Thoracic aorta (tissue), 2 donors: ENCODE results near the gene SUCNR1. TPM values are rescaled to one million over a fixed set of nuclear protein-coding genes. Genes with fewer than 3 reads are reported as not detected.

Experiments used
- ATAC-seq: fragments of 150-250 bp; one replicate; pipeline ENCODE4 v1.8.0; 2017; ENCODE audit warnings: low read depth; ENCODE audit not compliant: insufficient number of reproducible peaks, low FRiP score
- DNase-seq: peaks from one replicate; pipeline ENCODE4 v3.0.0-alpha.2; 2020; ENCODE audit warnings: low spot score
- H3K27ac ChIP-seq, 2 donors: fragments of 200-600 bp; sonication (generic); 1 replicate in 1 of 2; 2 replicates in 1 of 2; pipeline ENCODE4 v1.5.1; 2016; ENCODE audit warnings: mild to moderate bottlenecking in 2 of 2, moderate library complexity in 2 of 2
- H3K27me3 ChIP-seq: fragments of 200-600 bp; sonication (generic); replicated peaks from 2 replicates; pipeline ENCODE4 v1.6.0; 2016; ENCODE audit warnings: mild to moderate bottlenecking; ENCODE audit not compliant: insufficient read depth
- H3K36me3 ChIP-seq: fragments of 200-600 bp; sonication (generic); one replicate; pipeline ENCODE4 v1.5.1; 2016
- H3K4me1 ChIP-seq, 2 donors: fragments of 200-600 bp; sonication (generic); 1 replicate in 1 of 2; 2 replicates in 1 of 2; pipeline versions ENCODE4 v1.5.1 to v1.6.0; 2016; ENCODE audit warnings: low read depth in 2 of 2, mild to moderate bottlenecking in 1 of 2; ENCODE audit not compliant: control insufficient read depth in 1 of 2
- H3K4me3 ChIP-seq: fragments of 200-600 bp; sonication (generic); 2 replicates; pipeline ENCODE4 v1.5.1; 2016; ENCODE audit warnings: mild to moderate bottlenecking
- H3K9me3 ChIP-seq: fragments of 200-600 bp; sonication (generic); 2 replicates; pipeline ENCODE4 v1.5.1; 2016
- CTCF ChIP-seq: fragments of 200-600 bp; sonication (generic); IDR thresholded peaks from one replicate; pipeline ENCODE4 v1.5.1; 2019; ENCODE audit warnings: antibody characterized with exemption
- total RNA-seq, 2 donors: library from RNA; depleted of rRNA; stranded (reverse); fragments of >200 nt; gene quantifications; one replicate each; pipeline versions ENCODE4 v1.1.0 to v1.2.3, GENCODE V29; 2016

The SUCNR1 gene
- total RNA-seq, 2 donors from 2014 or later: 3.2 to 10.7 TPM

- H3K27ac ChIP-seq: no peak overlapping the region
- H3K27me3 ChIP-seq: no peaks in the 10 kb centered on the region
- no peak for TF ChIP-seq CTCF
- H3K4me3 ChIP-seq: no peak overlapping the region
- no peaks in the 10 kb centered on the region for H3K36me3 ChIP-seq
- H3K4me1 ChIP-seq: peaks cover 19 to 41% of the 10 kb centered on the region in 2 donors
- H3K9me3 ChIP-seq: no peaks in the 10 kb centered on the region
- DNase-seq (no peak), ATAC-seq (no peak)
Observed at GRCh38 chr3:151900460-151900859, 27.0 kb downstream of the SUCNR1 start.

GRCh38 chr3:151900884-151901643 lies 27.6 kb downstream of the SUCNR1 start:
- H3K4me1 ChIP-seq: peaks cover 19 to 41% of the 10 kb centered on the region in 2 donors
- no peak for ATAC-seq
- H3K4me3 ChIP-seq: no peak overlapping the region

GRCh38 chr3:151901644-151902285 lies 28.3 kb downstream of the SUCNR1 start:
- no peak for TF ChIP-seq CTCF
- no peak overlapping the region for H3K4me3 ChIP-seq
- peaks cover 19 to 41% of the 10 kb centered on the region in 2 donors for H3K4me1 ChIP-seq
- H3K27me3 ChIP-seq: no peaks in the 10 kb centered on the region
- peak overlapping the region; percentile 43 to 54 for H3K27ac ChIP-seq
- H3K9me3 ChIP-seq: no peaks in the 10 kb centered on the region
- no peak for DNase-seq
- no peak for ATAC-seq
- H3K36me3 ChIP-seq: no peaks in the 10 kb centered on the region

More at GRCh38 chr3:151900884-151901643, 27.6 kb downstream of the SUCNR1 start:
- Histone ChIP-seq H3K27me3 (no peaks in the 10 kb centered on the region), H3K27ac (peak overlapping the region in 1 of 2 donors; percentile 43), H3K36me3 (no peaks in the 10 kb centered on the region), H3K9me3 (no peaks in the 10 kb centered on the region)
- TF ChIP-seq CTCF: no peak
- DNase-seq: no peak

GRCh38 chr3:151903501-151903991 lies 30.1 kb downstream of the SUCNR1 start:
- no peak for TF ChIP-seq CTCF
- ATAC-seq (no peak), DNase-seq (no peak)
- Histone ChIP-seq H3K4me3 (no peak overlapping the region), H3K36me3 (no peaks in the 10 kb centered on the region), H3K4me1 (peaks cover 19 to 41% of the 10 kb centered on the region in 2 donors), H3K27ac (peak overlapping the region; percentile 23 to 43), H3K27me3 (no peaks in the 10 kb centered on the region), H3K9me3 (no peaks in the 10 kb centered on the region)

- Histone ChIP-seq H3K9me3 (no peaks in the 10 kb centered on the region), H3K27me3 (no peaks in the 10 kb centered on the region), H3K4me1 (peaks cover 28 to 57% of the 10 kb centered on the region in 2 donors), H3K27ac (no peak overlapping the region), H3K4me3 (no peak overlapping the region), H3K36me3 (no peaks in the 10 kb centered on the region)
- ATAC-seq: no peak
- TF ChIP-seq CTCF: no peak
- no peak for DNase-seq
Observed at GRCh38 chr3:151905647-151906046, 32.2 kb downstream of the SUCNR1 start.
